Astrocyte (in vitro differentiated cells and primary cell): ENCODE measurements around the gene SPON1. TPM values are rescaled to one million over a fixed set of nuclear protein-coding genes. Genes with fewer than 3 reads are reported as not detected.

Source experiments
- DNase-seq: peaks from one replicate; pipeline ENCODE4 v3.0.0-alpha.2; 2010; ENCODE audit warnings: low read depth
- FAIRE-seq: peaks from 2 replicates; lab custom pipeline; 2011; peaks lifted over from hg19 to GRCh38; lab: Jason Lieb, UNC
- H2AFZ ChIP-seq: 2 replicates; pipeline ENCODE4 v1.6.0; 2012; ENCODE audit warnings: low read depth, low read length, inconsistent platforms
- H3K27ac ChIP-seq: 2 replicates; pipeline ENCODE4 v1.5.1; 2011; ENCODE audit warnings: low read depth, low read length, inconsistent platforms
- H3K27me3 ChIP-seq: 2 replicates; pipeline ENCODE4 v1.6.0; 2011; ENCODE audit warnings: low read length, inconsistent platforms; ENCODE audit not compliant: insufficient read depth
- H3K36me3 ChIP-seq: 2 replicates; pipeline ENCODE4 v1.5.1; 2011; ENCODE audit warnings: low read length, inconsistent platforms; ENCODE audit not compliant: insufficient read depth
- H3K4me1 ChIP-seq: 2 replicates; pipeline ENCODE4 v1.5.1; 2011; ENCODE audit warnings: low read length, inconsistent platforms; ENCODE audit not compliant: insufficient read depth
- H3K4me2 ChIP-seq: 2 replicates; pipeline ENCODE4 v1.6.0; 2012; ENCODE audit warnings: low read length, inconsistent platforms
- H3K4me3 ChIP-seq: 2 replicates; pipeline ENCODE4 v1.5.1; 2011; ENCODE audit warnings: low read depth, mild to moderate bottlenecking, low read length, inconsistent platforms; ENCODE audit not compliant: insufficient read depth
- H3K79me2 ChIP-seq: 2 replicates; pipeline ENCODE4 v1.6.0; 2012; ENCODE audit warnings: mild to moderate bottlenecking, low read length, inconsistent platforms; ENCODE audit not compliant: insufficient read depth
- H3K9ac ChIP-seq: 2 replicates; pipeline ENCODE4 v1.6.0; 2012; ENCODE audit warnings: mild to moderate bottlenecking, low read length, inconsistent platforms
- H3K9me3 ChIP-seq: 2 replicates; pipeline ENCODE4 v1.5.1; 2012; ENCODE audit warnings: low read depth, mild to moderate bottlenecking, low read length, inconsistent platforms; ENCODE audit not compliant: insufficient read depth
- H4K20me1 ChIP-seq: 2 replicates; pipeline ENCODE4 v1.6.0; 2012; ENCODE audit warnings: low read length, inconsistent platforms; ENCODE audit not compliant: insufficient read depth
- H3K27ac Mint-ChIP-seq: one replicate; pipeline ENCODE4 v1.8.0; 2021; ENCODE audit warnings: mild to moderate bottlenecking, mixed read lengths; ENCODE audit not compliant: unreplicated experiment
- H3K27me3 Mint-ChIP-seq: one replicate; pipeline ENCODE4 v1.8.0; 2021; ENCODE audit warnings: low read depth, mixed read lengths; ENCODE audit not compliant: unreplicated experiment
- H3K36me3 Mint-ChIP-seq: one replicate; pipeline ENCODE4 v1.8.0; 2021; ENCODE audit warnings: low read depth, mixed read lengths; ENCODE audit not compliant: unreplicated experiment
- H3K4me1 Mint-ChIP-seq: one replicate; pipeline ENCODE4 v1.8.0; 2021; ENCODE audit warnings: low read depth, mixed read lengths; ENCODE audit not compliant: unreplicated experiment
- H3K4me3 Mint-ChIP-seq: one replicate; pipeline ENCODE4 v1.8.0; 2021; ENCODE audit warnings: mild to moderate bottlenecking, moderate library complexity, mixed read lengths; ENCODE audit not compliant: unreplicated experiment
- H3K9me3 Mint-ChIP-seq: one replicate; pipeline ENCODE4 v1.8.0; 2021; ENCODE audit warnings: mild to moderate bottlenecking, mixed read lengths; ENCODE audit not compliant: unreplicated experiment
- CTCF ChIP-seq: IDR thresholded peaks from 2 replicates; pipeline ENCODE4 v1.5.1; 2011; ENCODE audit warnings: low read depth, mild to moderate bottlenecking, inconsistent platforms, low read length, moderate library complexity; ENCODE audit not compliant: insufficient read depth
- EZH2 ChIP-seq: IDR thresholded peaks from 2 replicates; pipeline ENCODE4 v1.6.1; 2012; ENCODE audit warnings: mild to moderate bottlenecking, low read length, inconsistent platforms; ENCODE audit not compliant: insufficient read depth
- total RNA-seq: library from RNA; stranded (reverse); gene quantifications from 2 replicates; pipeline ENCODE4 v1.2.1, GENCODE V29; 2021

The SPON1 gene
- total RNA-seq, 1 donor from 2014 or later, result 2.0 TPM

GRCh38 chr11:14240951-14241350, 278.4 kb downstream of the SPON1 start:
- no peaks in the 10 kb centered on the region for H3K36me3 ChIP-seq
- Mint-ChIP-seq H3K4me3 (no peak overlapping the region), H3K36me3 (peaks cover 3% of the 10 kb centered on the region), H3K4me1 (peaks cover 4% of the 10 kb centered on the region), H3K27ac (no peak overlapping the region), H3K27me3 (peaks cover 46% of the 10 kb centered on the region), H3K9me3 (peaks cover 9% of the 10 kb centered on the region)
- DNase-seq (no peak), FAIRE-seq (no peak)
- H3K27me3 ChIP-seq, result peaks cover 9% of the 10 kb centered on the region
- H4K20me1 ChIP-seq, result no peaks in the 10 kb centered on the region
- no peak overlapping the region for H3K4me3 ChIP-seq
- no peaks in the 10 kb centered on the region for H3K4me1 ChIP-seq
- H3K27ac ChIP-seq, result no peak overlapping the region
- H2AFZ ChIP-seq, result no peak overlapping the region
- no peaks in the 10 kb centered on the region for H3K79me2 ChIP-seq
- H3K9ac ChIP-seq, result no peak overlapping the region
- H3K4me2 ChIP-seq, result no peak overlapping the region
- H3K9me3 ChIP-seq, result no peaks in the 10 kb centered on the region
- TF ChIP-seq EZH2 (no peak), CTCF (no peak)

- TF ChIP-seq EZH2 (no peak), CTCF (no peak)
- Mint-ChIP-seq H3K9me3 (peaks cover 7% of the 10 kb centered on the region), H3K4me3 (no peak overlapping the region), H3K27me3 (peaks cover 40% of the 10 kb centered on the region), H3K36me3 (peaks cover 3% of the 10 kb centered on the region), H3K4me1 (peaks cover 2% of the 10 kb centered on the region), H3K27ac (no peak overlapping the region)
- no peaks in the 10 kb centered on the region for H3K36me3 ChIP-seq
- no peak overlapping the region for H3K27ac ChIP-seq
- DNase-seq (no peak), FAIRE-seq (no peak)
- H3K9ac ChIP-seq, result no peak overlapping the region
- no peaks in the 10 kb centered on the region for H3K9me3 ChIP-seq
- no peaks in the 10 kb centered on the region for H4K20me1 ChIP-seq
- no peaks in the 10 kb centered on the region for H3K79me2 ChIP-seq
- H2AFZ ChIP-seq, result no peak overlapping the region
- no peak overlapping the region for H3K4me3 ChIP-seq
- H3K4me1 ChIP-seq, result no peaks in the 10 kb centered on the region
- peaks cover 11% of the 10 kb centered on the region for H3K27me3 ChIP-seq
- no peak overlapping the region for H3K4me2 ChIP-seq
Measured at GRCh38 chr11:14242187-14242586, 279.7 kb downstream of the SPON1 start.

- H3K4me3 Mint-ChIP-seq, result no peak overlapping the region
- H3K9me3 ChIP-seq, result no peaks in the 10 kb centered on the region
- peaks cover 44% of the 10 kb centered on the region for H3K27me3 Mint-ChIP-seq
- H3K27ac ChIP-seq, result no peak overlapping the region
- H3K4me2 ChIP-seq, result no peak overlapping the region
- no peaks in the 10 kb centered on the region for H4K20me1 ChIP-seq
- H3K36me3 Mint-ChIP-seq, result peaks cover 3% of the 10 kb centered on the region
- no peak overlapping the region for H2AFZ ChIP-seq
- H3K27ac Mint-ChIP-seq, result no peak overlapping the region
- no peak for TF ChIP-seq EZH2
- TF ChIP-seq CTCF, result no peak
- no peaks in the 10 kb centered on the region for H3K4me1 Mint-ChIP-seq
- peaks cover 14% of the 10 kb centered on the region for H3K27me3 ChIP-seq
- no peaks in the 10 kb centered on the region for H3K79me2 ChIP-seq
- DNase-seq (no peak), FAIRE-seq (no peak)
- H3K9ac ChIP-seq, result no peak overlapping the region
- H3K4me3 ChIP-seq, result no peak overlapping the region
- H3K4me1 ChIP-seq, result no peaks in the 10 kb centered on the region
- peaks cover 7% of the 10 kb centered on the region for H3K9me3 Mint-ChIP-seq
- H3K36me3 ChIP-seq, result no peaks in the 10 kb centered on the region
Measured at GRCh38 chr11:14242733-14243132, 280.2 kb downstream of the SPON1 start.
